IMR-90 (cell line): Measurements from ENCODE around the gene UPB1. TPM values are rescaled to one million over a fixed set of nuclear protein-coding genes. Genes with fewer than 3 reads are reported as not detected.

Experiments
- ATAC-seq: fragments of 200-7000 bp; cut with Tn5 transposase; 2 replicates; pipeline ENCODE4 v1.9.1; 2020; ENCODE audit warnings: low read depth, mild to moderate bottlenecking, moderate library complexity
- BruUV-seq: library from RNA; stranded (reverse); fragments of 400-500 nt; replicated peaks from 2 replicates; lab custom pipeline; 2021; lab: Mats Ljungman, UMichigan
- CTCF ChIA-PET: fragments of 300-600 bp; formaldehyde crosslinking; extraction: SDS; loops from one replicate; lab custom pipeline; 2021; ENCODE audit warnings: antibody characterized with exemption; lab: Yijun Ruan, JAX
- POLR2A ChIA-PET: fragments of 300-600 bp; sonication (Branson Sonifier 250); formaldehyde crosslinking; loops from one replicate; lab custom pipeline; 2022; ENCODE audit warnings: antibody characterized with exemption; ENCODE audit not compliant: unreplicated experiment; lab: Charles Lee
- DNase-seq: peaks from one replicate; pipeline ENCODE4 v3.0.0; 2013
- H2AFZ ChIP-seq: replicated peaks from 2 replicates; pipeline ENCODE3; 2013; ENCODE audit warnings: low read length, mild to moderate bottlenecking; ENCODE audit not compliant: poor library complexity
- H2AK5ac ChIP-seq: 2 replicates; pipeline ENCODE4 v1.6.1; 2013; ENCODE audit warnings: low read depth, low read length, inconsistent platforms
- H2AK9ac ChIP-seq: replicated peaks from 2 replicates; pipeline ENCODE3; 2013; ENCODE audit warnings: mild to moderate bottlenecking, low read depth, low read length, moderate library complexity; ENCODE audit not compliant: poor library complexity
- H2BK120ac ChIP-seq: 2 replicates; pipeline ENCODE4 v1.6.1; 2013; ENCODE audit warnings: low read depth, low read length, inconsistent platforms
- H2BK15ac ChIP-seq: 3 replicates; pipeline ENCODE4 v1.6.1; 2013; ENCODE audit warnings: low read depth, low read length, inconsistent platforms
- H2BK20ac ChIP-seq: 2 replicates; pipeline ENCODE4 v1.6.1; 2013; ENCODE audit warnings: low read depth, mild to moderate bottlenecking, inconsistent platforms, low read length, moderate library complexity
- H2BK5ac ChIP-seq: 2 replicates; pipeline ENCODE4 v1.6.1; 2013; ENCODE audit warnings: mild to moderate bottlenecking, low read depth, low read length, inconsistent platforms; ENCODE audit not compliant: poor library complexity, severe bottlenecking
- H3K14ac ChIP-seq: replicated peaks from 2 replicates; pipeline ENCODE4 v1.6.1; 2013; ENCODE audit warnings: low read depth, low read length, inconsistent platforms
- H3K18ac ChIP-seq: 2 replicates; pipeline ENCODE4 v1.6.1; 2013; ENCODE audit warnings: low read depth, low read length, control low read depth
- H3K23ac ChIP-seq: 2 replicates; pipeline ENCODE4 v1.6.1; 2013; ENCODE audit warnings: low read depth, low read length, inconsistent platforms
- H3K27ac ChIP-seq: 2 replicates; pipeline ENCODE4 v1.5.1; 2013; ENCODE audit warnings: mild to moderate bottlenecking, control low read depth, low read length; ENCODE audit not compliant: insufficient read depth
- H3K27me3 ChIP-seq: 2 replicates; pipeline ENCODE4 v1.6.1; 2013; ENCODE audit warnings: low read length; ENCODE audit not compliant: control insufficient read depth, insufficient read depth
- H3K36me3 ChIP-seq: 2 replicates; pipeline ENCODE4 v1.6.1; 2013; ENCODE audit warnings: low read length, mixed read lengths; ENCODE audit not compliant: control insufficient read depth, insufficient read depth
- H3K4ac ChIP-seq: 2 replicates; pipeline ENCODE4 v1.6.1; 2013; ENCODE audit warnings: low read depth, low read length, inconsistent platforms
- H3K4me1 ChIP-seq: 2 replicates; pipeline ENCODE4 v1.6.1; 2013; ENCODE audit warnings: low read length, mixed read lengths; ENCODE audit not compliant: control insufficient read depth, insufficient read depth
- H3K4me2 ChIP-seq: 2 replicates; pipeline ENCODE4 v1.6.1; 2013; ENCODE audit warnings: low read depth, mild to moderate bottlenecking, control low read depth, low read length, moderate library complexity
- H3K4me3 ChIP-seq: 2 replicates; pipeline ENCODE4 v1.5.1; 2013; ENCODE audit warnings: low read depth, mild to moderate bottlenecking, control low read depth, low read length, moderate library complexity; ENCODE audit not compliant: insufficient read depth
- H3K56ac ChIP-seq: 2 replicates; pipeline ENCODE4 v1.6.1; 2013; ENCODE audit warnings: low read length, inconsistent platforms; ENCODE audit not compliant: insufficient read depth; ENCODE audit errors: extremely low read depth
- H3K79me1 ChIP-seq, 2 experiments: 2 replicates each; pipeline ENCODE4 v1.6.1; 2013; ENCODE audit warnings: low read length in 2 of 2, inconsistent platforms in 1 of 2, low read depth in 1 of 2
- H3K9ac ChIP-seq: 2 replicates; pipeline ENCODE4 v1.6.1; 2013; ENCODE audit warnings: low read depth, low read length, control low read depth
- H3K9me1 ChIP-seq: 2 replicates; pipeline ENCODE4 v1.6.1; 2013; ENCODE audit warnings: low read length, inconsistent platforms; ENCODE audit not compliant: insufficient read depth
- H3K9me3 ChIP-seq: 2 replicates; pipeline ENCODE4 v1.6.1; 2013; ENCODE audit warnings: low read length; ENCODE audit not compliant: control insufficient read depth, insufficient read depth
- H4K20me1 ChIP-seq: 2 replicates; pipeline ENCODE4 v1.6.1; 2013; ENCODE audit warnings: low read length, inconsistent platforms; ENCODE audit not compliant: insufficient read depth
- H4K5ac ChIP-seq: 2 replicates; pipeline ENCODE4 v1.6.1; 2013; ENCODE audit warnings: mild to moderate bottlenecking, low read depth, low read length, control low read depth
- H4K8ac ChIP-seq, 2 experiments: 2 replicates each; pipeline ENCODE4 v1.6.1; 2013; ENCODE audit warnings: low read depth in 2 of 2, low read length in 2 of 2, control low read depth in 1 of 2, inconsistent platforms in 1 of 2
- H4K91ac ChIP-seq: 2 replicates; pipeline ENCODE4 v1.6.1; 2013; ENCODE audit warnings: low read depth, low read length, inconsistent platforms; ENCODE audit not compliant: insufficient read depth
- CEBPB ChIP-seq: IDR thresholded peaks from 2 replicates; pipeline ENCODE4 v1.6.1; 2012; ENCODE audit warnings: low read depth, low read length, improper control_type of control experiment
- MAFK ChIP-seq: IDR thresholded peaks from 2 replicates; pipeline ENCODE4 v1.6.1; 2012; ENCODE audit warnings: low read depth, low read length, improper control_type of control experiment
- NFE2L2 ChIP-seq: fragments of 150-350 bp; IDR thresholded peaks from 2 replicates; pipeline ENCODE4 v1.6.1; 2016; ENCODE audit warnings: low read depth, mild to moderate bottlenecking, low read length
- SMC3 ChIP-seq: fragments of 150-350 bp; IDR thresholded peaks from 2 replicates; pipeline ENCODE4 v1.6.1; 2016; ENCODE audit warnings: low read depth, mild to moderate bottlenecking, antibody characterized with exemption, low read length, moderate library complexity
- WGBS, 2 experiments: methylation state at CpG; one replicate each; pipeline versions ENCODE4 v1.1.5 to v1.1.7; 2013; ENCODE audit warnings: missing lambda C conversion rate in 2 of 2; ENCODE audit not compliant: insufficient read length in 1 of 2; ENCODE audit errors: extremely low coverage in 2 of 2; 5-methylcytosine and 5-hydroxymethylcytosine counted together
- dilution Hi-C: fragments of 300-500 bp; cut with HindIII; formaldehyde crosslinking; loops from one replicate; pipeline ENCODE4 v1.14.3; 2018; ENCODE audit warnings: low sequenced_read_pairs; ENCODE audit not compliant: unreplicated experiment
- in situ Hi-C: fragments of 300-500 bp; cut with MboI; formaldehyde crosslinking; loops from 3 replicates; pipeline ENCODE4 v1.14.3; 2019; ENCODE audit warnings: low sequenced_read_pairs, inconsistent platforms, mixed read lengths
- intact Hi-C: fragments of 100-400 bp; cut with micrococcal nuclease; formaldehyde crosslinking; loops from 2 replicates; pipeline ENCODE4 v1.10.0; 2022
- polyA plus RNA-seq, 3 experiments: library from polyadenylated mRNA; depleted of rRNA; stranded (reverse); fragments of >200 nt; gene quantifications; 2 replicates each; pipeline ENCODE4 v1.2.3, GENCODE V29; 2012; ENCODE audit warnings: low replicate concordance in 1 of 3
- total RNA-seq: library from RNA; depleted of rRNA; stranded (reverse); fragments of >200 nt; gene quantifications from 2 replicates; pipeline ENCODE4 v1.2.3, GENCODE V29; 2012

UPB1 gene
- total and polyA plus RNA-seq, 2 of the 4 experiments (the other 2 are of a cell fraction) = under 0.01 to 0.02 TPM

DNA sequence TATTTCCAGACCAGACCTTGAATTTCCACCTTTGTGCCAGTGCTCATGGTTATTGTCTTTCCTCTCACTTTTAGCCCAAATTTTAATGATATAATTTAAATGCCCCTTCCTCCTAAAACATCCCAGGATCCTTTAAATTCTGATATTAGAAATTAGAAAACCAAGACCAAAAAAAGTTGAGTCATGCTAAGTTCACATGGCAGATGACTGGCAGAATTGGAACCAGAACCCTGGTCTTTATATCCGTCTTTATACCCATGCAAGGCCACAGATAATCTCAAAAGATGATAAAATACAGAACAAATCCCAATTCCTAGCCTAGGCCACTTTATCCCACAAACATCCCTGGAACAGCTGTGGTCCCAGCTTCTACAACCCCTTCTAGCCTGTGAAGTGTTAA, 41.3 kb upstream of the UPB1 start:
- DNase-seq (no peak), ATAC-seq (no peak)
- Histone ChIP-seq H3K18ac (no peak overlapping the region), H3K4me1 (no peaks in the 10 kb centered on the region), H3K9me1 (no peaks in the 10 kb centered on the region), H3K4ac (no peak overlapping the region), H3K36me3 (no peaks in the 10 kb centered on the region), H3K23ac (no peak overlapping the region), H2BK20ac (no peak overlapping the region), H3K27me3 (peaks cover 5% of the 10 kb centered on the region; the same call in 1 of the 2 replicates), H3K27ac (no peak overlapping the region), H2BK5ac (no peak overlapping the region), H3K4me2 (no peak overlapping the region), H2AK5ac (no peak overlapping the region), H4K91ac (no peak overlapping the region), H4K5ac (no peak overlapping the region), H3K79me1 (no peaks in the 10 kb centered on the region), H3K14ac (no peak overlapping the region), H4K20me1 (no peaks in the 10 kb centered on the region), H3K9ac (no peak overlapping the region), H4K8ac (no peak overlapping the region), H3K4me3 (no peak overlapping the region), H2BK15ac (no peak overlapping the region), H3K56ac (no peak overlapping the region), H3K9me3 (peaks cover 5% of the 10 kb centered on the region), H2AFZ (no peak overlapping the region), H2AK9ac (no peak overlapping the region), H2BK120ac (no peak overlapping the region)
- POLR2A ChIA-PET = no interaction called here
- dilution Hi-C loops = no loop called here
- intact Hi-C loops = no loop called here
- BruUV-seq = no TSS peak
- TF ChIP-seq NFE2L2 (0 out of 2 replicates have a peak, but pooled peaks have one; percentile 44), CEBPB (no peak), MAFK (no peak), SMC3 (no peak)
- WGBS, 2 experiments = no CpG with 5 or more reads among the region's 1 CpG
- in situ Hi-C loops = no loop called here
- CTCF ChIA-PET = no interaction called here
